ENCODE measurements around the gene TMTC2.
A peak's percentile ranks its signal among the peaks of the same experiment; 100 is the strongest.
"Not testable (repeated sequence)": the region's sequence is repeated elsewhere in the genome, so short reads cannot be mapped to it uniquely, and the experiment has no call there.

Gene TMTC2

GRCh38 chr12:82756303-82756702 lies 69.6 kb downstream of the TMTC2 start:
- no peaks in the 10 kb centered on the region for H3K9me3 ChIP-seq (ENCODE audit: low read length)

GRCh38 chr12:82757059-82757458 lies 70.4 kb downstream of the TMTC2 start:
- Histone ChIP-seq H3K36me3 (ENCODE audit: insufficient read depth, low read length) (peaks cover 6% of the 10 kb centered on the region), H3K4me1 (ENCODE audit: insufficient read depth, low read length) (peaks cover 23% of the 10 kb centered on the region), H3K9me3 (ENCODE audit: low read length) (no peaks in the 10 kb centered on the region), H2AFZ (ENCODE audit: low read depth, low read length) (no peak overlapping the region), H3K27me3 (ENCODE audit: insufficient read depth, low read length) (no peaks in the 10 kb centered on the region), H3K4me3 (ENCODE audit: low read length) (no peak overlapping the region)

More at GRCh38 chr12:82756303-82756702, 69.6 kb downstream of the TMTC2 start:
- Histone ChIP-seq H2AFZ (ENCODE audit: low read depth, low read length) (no peak overlapping the region), H3K4me1 (ENCODE audit: insufficient read depth, low read length) (peaks cover 23% of the 10 kb centered on the region), H3K36me3 (ENCODE audit: insufficient read depth, low read length) (peaks cover 6% of the 10 kb centered on the region), H3K4me3 (ENCODE audit: low read length) (no peak overlapping the region), H3K27me3 (ENCODE audit: insufficient read depth, low read length) (no peaks in the 10 kb centered on the region)

- Histone ChIP-seq H3K9me3 (ENCODE audit: low read length) (no peaks in the 10 kb centered on the region), H2AFZ (ENCODE audit: low read depth, low read length) (no peak overlapping the region), H3K4me3 (ENCODE audit: low read length) (no peak overlapping the region), H3K36me3 (ENCODE audit: insufficient read depth, low read length) (peaks cover 6% of the 10 kb centered on the region), H3K27me3 (ENCODE audit: insufficient read depth, low read length) (no peaks in the 10 kb centered on the region), H3K4me1 (ENCODE audit: insufficient read depth, low read length) (peaks cover 23% of the 10 kb centered on the region)
These were observed 71.0 kb downstream of the TMTC2 start for GRCh38 chr12:82757656-82758055.

GRCh38 chr12:82758749-82759330 lies 72.1 kb downstream of the TMTC2 start:
- Histone ChIP-seq H3K4me3 (ENCODE audit: low read length) (no peak overlapping the region), H3K36me3 (ENCODE audit: insufficient read depth, low read length) (peaks cover 10% of the 10 kb centered on the region), H3K4me1 (ENCODE audit: insufficient read depth, low read length) (peaks cover 26% of the 10 kb centered on the region), H3K27me3 (ENCODE audit: insufficient read depth, low read length) (no peaks in the 10 kb centered on the region), H2AFZ (ENCODE audit: low read depth, low read length) (no peak overlapping the region), H3K9me3 (ENCODE audit: low read length) (no peaks in the 10 kb centered on the region)

- Histone ChIP-seq H3K9me3 (ENCODE audit: low read length) (no peaks in the 10 kb centered on the region), H3K27me3 (ENCODE audit: insufficient read depth, low read length) (no peaks in the 10 kb centered on the region), H2AFZ (ENCODE audit: low read depth, low read length) (no peak overlapping the region), H3K4me1 (ENCODE audit: insufficient read depth, low read length) (peaks cover 15% of the 10 kb centered on the region), H3K4me3 (ENCODE audit: low read length) (no peak overlapping the region), H3K36me3 (ENCODE audit: insufficient read depth, low read length) (peaks cover 13% of the 10 kb centered on the region)
These were observed 73.7 kb downstream of the TMTC2 start for GRCh38 chr12:82760423-82760822.

GRCh38 chr12:82765206-82765605 lies 78.5 kb downstream of the TMTC2 start:
- H3K27me3 ChIP-seq (ENCODE audit: insufficient read depth, low read length); H2AFZ ChIP-seq (ENCODE audit: low read depth, low read length); H3K9me3 ChIP-seq (ENCODE audit: low read length); H3K4me3 ChIP-seq (ENCODE audit: low read length); H3K4me1 ChIP-seq (ENCODE audit: insufficient read depth, low read length): not testable (repeated sequence)
- H3K36me3 ChIP-seq (ENCODE audit: insufficient read depth, low read length) = peaks cover 17% of the 10 kb centered on the region

GRCh38 chr12:82765971-82766705 lies 79.4 kb downstream of the TMTC2 start:
- H3K4me1 ChIP-seq (ENCODE audit: insufficient read depth, low read length) = peaks cover 2% of the 10 kb centered on the region
- H3K27me3 ChIP-seq (ENCODE audit: insufficient read depth, low read length) = no peaks in the 10 kb centered on the region
- peaks cover 3% of the 10 kb centered on the region for H3K9me3 ChIP-seq (ENCODE audit: low read length)
- H3K4me3 ChIP-seq (ENCODE audit: low read length) = no peak overlapping the region
- no peak overlapping the region for H2AFZ ChIP-seq (ENCODE audit: low read depth, low read length)
- peaks cover 17% of the 10 kb centered on the region for H3K36me3 ChIP-seq (ENCODE audit: insufficient read depth, low read length)

- no peak overlapping the region for H2AFZ ChIP-seq (ENCODE audit: low read depth, low read length)
- no peaks in the 10 kb centered on the region for H3K36me3 ChIP-seq (ENCODE audit: insufficient read depth, low read length)
- no peaks in the 10 kb centered on the region for H3K9me3 ChIP-seq (ENCODE audit: low read length)
- H3K4me1 ChIP-seq (ENCODE audit: insufficient read depth, low read length) = peaks cover 7% of the 10 kb centered on the region
- no peaks in the 10 kb centered on the region for H3K27me3 ChIP-seq (ENCODE audit: insufficient read depth, low read length)
- no peak overlapping the region for H3K4me3 ChIP-seq (ENCODE audit: low read length)
These were observed 88.0 kb downstream of the TMTC2 start for GRCh38 chr12:82774666-82775065.

- Histone ChIP-seq H3K4me1 (ENCODE audit: insufficient read depth, low read length) (peaks cover 51% of the 10 kb centered on the region), H3K9me3 (ENCODE audit: low read length) (no peaks in the 10 kb centered on the region), H3K4me3 (ENCODE audit: low read length) (peak overlapping the region; percentile 23), H3K36me3 (ENCODE audit: insufficient read depth, low read length) (no peaks in the 10 kb centered on the region), H3K27me3 (ENCODE audit: insufficient read depth, low read length) (no peaks in the 10 kb centered on the region), H2AFZ (ENCODE audit: low read depth, low read length) (peak overlapping the region; percentile 33)
These were observed 93.8 kb downstream of the TMTC2 start for GRCh38 chr12:82780517-82780916.

GRCh38 chr12:82781309-82781997 lies 94.7 kb downstream of the TMTC2 start:
- Histone ChIP-seq H3K9me3 (ENCODE audit: low read length) (no peaks in the 10 kb centered on the region), H3K4me1 (ENCODE audit: insufficient read depth, low read length) (peaks cover 51% of the 10 kb centered on the region), H3K27me3 (ENCODE audit: insufficient read depth, low read length) (no peaks in the 10 kb centered on the region), H3K36me3 (ENCODE audit: insufficient read depth, low read length) (no peaks in the 10 kb centered on the region), H2AFZ (ENCODE audit: low read depth, low read length) (no peak overlapping the region), H3K4me3 (ENCODE audit: low read length) (peak overlapping the region; percentile 23)

- Histone ChIP-seq H3K27me3 (ENCODE audit: insufficient read depth, low read length) (no peaks in the 10 kb centered on the region), H3K9me3 (ENCODE audit: low read length) (no peaks in the 10 kb centered on the region)
These were observed 96.7 kb downstream of the TMTC2 start for GRCh38 chr12:82783435-82783834.

GRCh38 chr12:82787016-82787415 lies 100.3 kb downstream of the TMTC2 start:
- no peaks in the 10 kb centered on the region for H3K27me3 ChIP-seq (ENCODE audit: insufficient read depth, low read length)
- H3K4me1 ChIP-seq (ENCODE audit: insufficient read depth, low read length) = peaks cover 27% of the 10 kb centered on the region

More at GRCh38 chr12:82783435-82783834, 96.7 kb downstream of the TMTC2 start:
- no peak overlapping the region for H2AFZ ChIP-seq (ENCODE audit: low read depth, low read length)
- peaks cover 51% of the 10 kb centered on the region for H3K4me1 ChIP-seq (ENCODE audit: insufficient read depth, low read length)
- no peak overlapping the region for H3K4me3 ChIP-seq (ENCODE audit: low read length)
- H3K36me3 ChIP-seq (ENCODE audit: insufficient read depth, low read length) = no peaks in the 10 kb centered on the region

GRCh38 chr12:82788594-82788993 lies 101.9 kb downstream of the TMTC2 start:
- Histone ChIP-seq H3K27me3 (ENCODE audit: insufficient read depth, low read length) (no peaks in the 10 kb centered on the region), H2AFZ (ENCODE audit: low read depth, low read length) (no peak overlapping the region), H3K4me3 (ENCODE audit: low read length) (no peak overlapping the region), H3K36me3 (ENCODE audit: insufficient read depth, low read length) (peaks cover 10% of the 10 kb centered on the region), H3K4me1 (ENCODE audit: insufficient read depth, low read length) (peaks cover 15% of the 10 kb centered on the region), H3K9me3 (ENCODE audit: low read length) (no peaks in the 10 kb centered on the region)

More at GRCh38 chr12:82787016-82787415, 100.3 kb downstream of the TMTC2 start:
- H2AFZ ChIP-seq (ENCODE audit: low read depth, low read length) = no peak overlapping the region
- H3K4me3 ChIP-seq (ENCODE audit: low read length) = no peak overlapping the region
- H3K36me3 ChIP-seq (ENCODE audit: insufficient read depth, low read length) = peaks cover 10% of the 10 kb centered on the region
- H3K9me3 ChIP-seq (ENCODE audit: low read length) = no peaks in the 10 kb centered on the region

Data from neuron (in vitro differentiated cells).